ENCODE results near the gene PACS2. TPM values are rescaled to one million over a fixed set of nuclear protein-coding genes. Genes with fewer than 3 reads are reported as not detected.

PACS2 gene
- total RNA-seq, 1 experiment from 2014 or later, result 55.2 TPM

- ATAC-seq (no peak), DNase-seq (ENCODE audit: low read depth, low spot score) (no peak)
- Histone ChIP-seq H3K4me1 (ENCODE audit: control insufficient read depth, insufficient read depth, low read length) (no peaks in the 10 kb centered on the region), H3K27me3 (ENCODE audit: control insufficient read depth, insufficient read depth, low read length) (no peaks in the 10 kb centered on the region), H3K27ac (ENCODE audit: low read length) (no peak overlapping the region), H3K9me3 (ENCODE audit: control insufficient read depth, insufficient read depth, low read depth, low read length) (no peaks in the 10 kb centered on the region), H3K4me3 (ENCODE audit: low read depth in 2 of 2, low read length in 2 of 2) (no peak overlapping the region), H3K36me3 (ENCODE audit: control insufficient read depth, insufficient read depth, low read length) (no peaks in the 10 kb centered on the region)
- in situ Hi-C loops (cut with HindIII; ENCODE audit: low pct_unique_long_range_greater_than_20kb, low sequenced_read_pairs), result no loop called here
- POLR2A ChIA-PET, result no interaction called here
- TF ChIP-seq POLR2AphosphoS5 (IDR thresholded peaks at IDR 0.05; ENCODE audit: low read depth, low read length), result no peak
- TF ChIP-seq CTCF (IDR thresholded peaks at IDR 0.05), result no peak
- no peak for TF ChIP-seq TCF7L2 (IDR thresholded peaks at IDR 0.05; ENCODE audit: low read depth, low read length)
- no peak for TF ChIP-seq SIN3A (IDR thresholded peaks at IDR 0.05; ENCODE audit: borderline replicate concordance, insufficient read depth, low read depth, low read length)
- TF ChIP-seq REST (IDR thresholded peaks at IDR 0.05; ENCODE audit: insufficient read depth in 1 of 2, low read depth in 2 of 2, low read length in 1 of 2), result no peak
- no TSS peak for BruUV-seq (replicated peaks)
- CTCF ChIA-PET, result no interaction called here
- intact Hi-C loops (cut with micrococcal nuclease; ENCODE audit: unreplicated experiment), result no loop called here
Observed at GRCh38 chr14:105268736-105269354, 45.7 kb upstream of the PACS2 start.

- Histone ChIP-seq H3K4me1 (ENCODE audit: control insufficient read depth, insufficient read depth, low read length) (no peaks in the 10 kb centered on the region), H3K9me3 (ENCODE audit: control insufficient read depth, insufficient read depth, low read depth, low read length) (no peaks in the 10 kb centered on the region), H3K36me3 (ENCODE audit: control insufficient read depth, insufficient read depth, low read length) (no peaks in the 10 kb centered on the region), H3K27me3 (ENCODE audit: control insufficient read depth, insufficient read depth, low read length) (no peaks in the 10 kb centered on the region), H3K27ac (ENCODE audit: low read length) (no peak overlapping the region), H3K4me3 (ENCODE audit: low read depth in 2 of 2, low read length in 2 of 2) (no peak overlapping the region)
- ChIA-PET POLR2A (no interaction called here), CTCF (no interaction called here)
- intact Hi-C loops (cut with micrococcal nuclease; ENCODE audit: unreplicated experiment) (no loop called here), in situ Hi-C loops (cut with HindIII; ENCODE audit: low pct_unique_long_range_greater_than_20kb, low sequenced_read_pairs) (no loop called here)
- ATAC-seq, result no peak
- no peak for DNase-seq (ENCODE audit: low read depth, low spot score)
- TF ChIP-seq SIN3A (IDR thresholded peaks at IDR 0.05; ENCODE audit: borderline replicate concordance, insufficient read depth, low read depth, low read length) (no peak), REST (IDR thresholded peaks at IDR 0.05; ENCODE audit: insufficient read depth in 1 of 2, low read depth in 2 of 2, low read length in 1 of 2) (no peak), POLR2AphosphoS5 (IDR thresholded peaks at IDR 0.05; ENCODE audit: low read depth, low read length) (no peak), CTCF (IDR thresholded peaks at IDR 0.05) (no peak), TCF7L2 (IDR thresholded peaks at IDR 0.05; ENCODE audit: low read depth, low read length) (no peak)
- BruUV-seq (replicated peaks), result no TSS peak
Observed at GRCh38 chr14:105269405-105269804, 45.1 kb upstream of the PACS2 start.
